Vagina (tissue), 2 donors: ENCODE data around the gene BRD2. TPM values are rescaled to one million over a fixed set of nuclear protein-coding genes. Genes with fewer than 3 reads are reported as not detected.

ENCODE experiments used
- DNase-seq, 2 donors: peaks; one replicate each; pipeline ENCODE4 v3.0.0-alpha.2; 2017; ENCODE audit errors: extremely low spot score in 2 of 2
- H3K27ac ChIP-seq: fragments of 200-600 bp; sonication (generic); one replicate; pipeline ENCODE4 v1.5.1; 2019
- H3K27me3 ChIP-seq: fragments of 200-600 bp; sonication (generic); one replicate; pipeline ENCODE4 v1.5.1; 2019
- H3K36me3 ChIP-seq, 2 donors: fragments of 200-600 bp; sonication (generic); one replicate each; pipeline ENCODE4 v1.5.1; 2017 to 2019
- H3K4me1 ChIP-seq: fragments of 200-600 bp; sonication (generic); one replicate; pipeline ENCODE4 v1.5.1; 2019
- H3K4me3 ChIP-seq, 2 donors: fragments of 200-600 bp; sonication (generic); 1 replicate in 1 of 2; 2 replicates in 1 of 2; pipeline ENCODE4 v1.5.1; 2016 to 2019
- H3K9me3 ChIP-seq: fragments of 200-600 bp; sonication (generic); one replicate; pipeline ENCODE4 v1.5.1; 2019
- CTCF ChIP-seq, 3 experiments: fragments of 450-650 bp in 2 of 3; fragments of 200-600 bp in 1 of 3; sonication (generic) in 1 of 3; IDR thresholded peaks; one replicate each; pipeline ENCODE4 v1.5.1; 2017 to 2019; ENCODE audit warnings: antibody characterized with exemption in 3 of 3, mild to moderate bottlenecking in 2 of 3, moderate library complexity in 2 of 3
- POLR2A ChIP-seq, 2 donors: fragments of 450-650 bp; IDR thresholded peaks; one replicate each; pipeline ENCODE4 v1.6.1; 2017; ENCODE audit warnings: antibody characterized with exemption in 2 of 2, mild to moderate bottlenecking in 2 of 2, moderate library complexity in 2 of 2
- POLR2AphosphoS5 ChIP-seq, 2 donors: sonication (generic); formaldehyde crosslinking; IDR thresholded peaks; one replicate each; pipeline ENCODE4 v1.9.0; 2017; ENCODE audit warnings: antibody characterized with exemption in 2 of 2, mild to moderate bottlenecking in 2 of 2, low read depth in 1 of 2; ENCODE audit not compliant: insufficient read depth in 1 of 2
- intact Hi-C: fragments of 100-400 bp; cut with DNase I; formaldehyde crosslinking; loops from one replicate; pipeline ENCODE4 v1.15.1; 2023
- total RNA-seq: library from RNA; depleted of rRNA; stranded (reverse); fragments of >200 nt; gene quantifications from one replicate; pipeline ENCODE4 v1.2.3, GENCODE V29; 2016

BRD2 gene
- total RNA-seq, 1 donor from 2014 or later = 125 TPM

GRCh38 chr6:33000055-33000454 is 31.7 kb downstream of the BRD2 start:
- Histone ChIP-seq H3K9me3 (no peaks in the 10 kb centered on the region), H3K27me3 (no peaks in the 10 kb centered on the region), H3K27ac (no peak overlapping the region), H3K4me3 (no peak overlapping the region), H3K36me3 (no peaks in the 10 kb centered on the region), H3K4me1 (no peaks in the 10 kb centered on the region)
- intact Hi-C loops = no loop called here
- DNase-seq = no peak
- TF ChIP-seq POLR2AphosphoS5 (IDR thresholded peaks at IDR 0.05; ENCODE audit: insufficient read depth in 1 of 2, low read depth in 1 of 2) = no peak
- no peak for TF ChIP-seq CTCF (IDR thresholded peaks at IDR 0.05)
- no peak for TF ChIP-seq POLR2A (IDR thresholded peaks at IDR 0.05)

GRCh38 chr6:33001685-33002084 is 33.3 kb downstream of the BRD2 start:
- Histone ChIP-seq H3K27ac (no peak overlapping the region), H3K4me1 (no peaks in the 10 kb centered on the region), H3K9me3 (no peaks in the 10 kb centered on the region), H3K27me3 (no peaks in the 10 kb centered on the region), H3K36me3 (no peaks in the 10 kb centered on the region), H3K4me3 (no peak overlapping the region)
- intact Hi-C loops = no loop called here
- DNase-seq = no peak
- TF ChIP-seq CTCF (IDR thresholded peaks at IDR 0.05) (no peak), POLR2A (IDR thresholded peaks at IDR 0.05) (no peak), POLR2AphosphoS5 (IDR thresholded peaks at IDR 0.05; ENCODE audit: insufficient read depth in 1 of 2, low read depth in 1 of 2) (no peak)

GRCh38 chr6:33004940-33005339 is 36.5 kb downstream of the BRD2 start:
- Histone ChIP-seq H3K36me3 (no peaks in the 10 kb centered on the region), H3K4me3 (no peak overlapping the region), H3K4me1 (peaks cover 6% of the 10 kb centered on the region), H3K27ac (no peak overlapping the region), H3K9me3 (no peaks in the 10 kb centered on the region), H3K27me3 (no peaks in the 10 kb centered on the region)
- DNase-seq = no peak
- TF ChIP-seq POLR2A (IDR thresholded peaks at IDR 0.05) (no peak), CTCF (IDR thresholded peaks at IDR 0.05) (no peak), POLR2AphosphoS5 (IDR thresholded peaks at IDR 0.05; ENCODE audit: insufficient read depth in 1 of 2, low read depth in 1 of 2) (no peak)
- intact Hi-C loops = no loop called here

GRCh38 chr6:33007831-33008400 is 39.5 kb downstream of the BRD2 start:
- H3K4me1 ChIP-seq = peaks cover 6% of the 10 kb centered on the region
- H3K36me3 ChIP-seq = no peaks in the 10 kb centered on the region
- intact Hi-C loops = no loop called here
- H3K27ac ChIP-seq = no peak overlapping the region
- TF ChIP-seq CTCF (IDR thresholded peaks at IDR 0.05) (no peak), POLR2AphosphoS5 (IDR thresholded peaks at IDR 0.05; ENCODE audit: insufficient read depth in 1 of 2, low read depth in 1 of 2) (no peak), POLR2A (IDR thresholded peaks at IDR 0.05) (no peak)
- H3K4me3 ChIP-seq = no peak overlapping the region
- no peaks in the 10 kb centered on the region for H3K27me3 ChIP-seq
- H3K9me3 ChIP-seq = no peaks in the 10 kb centered on the region
- no peak for DNase-seq

GRCh38 chr6:33008944-33009861 is 40.8 kb downstream of the BRD2 start, which contains the start of gene HLA-DOA:
Gene HLA-DOA (minus strand): TSS chr6:33009591.
- TF ChIP-seq POLR2AphosphoS5 (IDR thresholded peaks at IDR 0.05; ENCODE audit: insufficient read depth in 1 of 2, low read depth in 1 of 2) = peak in 1 of 2 donors; percentile 31
- TF ChIP-seq POLR2A (IDR thresholded peaks at IDR 0.05) = no peak
- TF ChIP-seq CTCF (IDR thresholded peaks at IDR 0.05) = no peak
- Histone ChIP-seq H3K4me1 (peaks cover 6% of the 10 kb centered on the region), H3K4me3 (peak within 1 kb of the TSS; percentile 10 to 31), H3K36me3 (no peaks in the 10 kb centered on the region), H3K27me3 (no peaks in the 10 kb centered on the region), H3K27ac (no peak within 1 kb of the TSS), H3K9me3 (no peaks in the 10 kb centered on the region)
- DNase-seq = no peak
- intact Hi-C loops = no loop called here
